Tibial artery (tissue), 4 donors: ENCODE measurements around the gene KRT222.

Source experiments
- DNase-seq, 2 donors: peaks; one replicate each; pipeline ENCODE4 v3.0.0-alpha.2; 2019
- H3K27ac ChIP-seq, 2 donors: fragments of 200-600 bp; sonication (generic) in 1 of 2; 1 replicate in 1 of 2; 2 replicates in 1 of 2; pipeline ENCODE4 v1.5.1; 2018 to 2019; ENCODE audit warnings: mild to moderate bottlenecking in 1 of 2
- H3K27me3 ChIP-seq, 2 donors: fragments of 200-600 bp; sonication (generic) in 1 of 2; one replicate each; pipeline versions ENCODE4 v1.5.1 to v1.6.0; 2016 to 2019
- H3K36me3 ChIP-seq, 3 donors: fragments of 200-600 bp; sonication (generic) in 2 of 3; one replicate each; pipeline ENCODE4 v1.5.1; 2016 to 2019; ENCODE audit warnings: mild to moderate bottlenecking in 2 of 3
- H3K4me1 ChIP-seq, 4 donors: fragments of 200-600 bp; sonication (generic) in 2 of 4; 1 replicate in 3 of 4; 2 replicates in 1 of 4; pipeline ENCODE4 v1.5.1; 2016 to 2019
- H3K4me3 ChIP-seq, 2 donors: fragments of 200-600 bp; sonication (generic) in 1 of 2; 1 replicate in 1 of 2; 2 replicates in 1 of 2; pipeline ENCODE4 v1.5.1; 2018 to 2019; ENCODE audit warnings: mild to moderate bottlenecking in 2 of 2
- H3K9me3 ChIP-seq, 3 donors: fragments of 200-600 bp; sonication (generic) in 1 of 3; one replicate each; pipeline ENCODE4 v1.5.1; 2016 to 2019
- intact Hi-C: fragments of 100-400 bp; cut with DNase I; formaldehyde crosslinking; loops from one replicate; pipeline ENCODE4 v1.15.0; 2023; ENCODE audit warnings: low total_unique reads
- TF ChIP-seq, protein P1 (sequence below), 2 experiments: fragments of 200-600 bp in 1 of 2; fragments of 450-650 bp in 1 of 2; IDR thresholded peaks; one replicate each; pipeline ENCODE4 v1.5.1; 2017 to 2019; ENCODE audit warnings: antibody characterized with exemption in 2 of 2, mild to moderate bottlenecking in 1 of 2, moderate library complexity in 1 of 2

Gene KRT222

DNA sequence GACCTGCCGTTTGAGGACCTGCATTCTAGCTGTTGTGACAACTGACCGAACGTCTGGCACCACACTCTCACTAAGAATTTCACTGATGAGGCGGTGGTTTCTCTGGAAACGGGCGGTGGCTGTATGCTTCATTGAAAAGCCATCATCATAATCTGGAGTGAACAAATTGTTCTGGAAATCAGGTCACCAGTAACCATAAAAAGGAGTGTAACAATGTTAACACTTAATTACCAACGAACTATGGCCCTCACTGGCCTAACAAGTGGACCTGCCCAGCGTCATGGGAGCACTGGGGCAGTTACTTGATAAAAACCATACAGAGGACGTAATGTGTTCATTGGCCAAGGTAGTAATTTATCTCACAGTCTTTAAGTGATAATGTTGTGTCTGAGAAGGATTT, 32.8 kb downstream of the KRT222 start:
- no peak overlapping the region for H3K4me3 ChIP-seq
- intact Hi-C loops: no loop called here
- H3K4me1 ChIP-seq: no peaks in the 10 kb centered on the region
- no peaks in the 10 kb centered on the region for H3K9me3 ChIP-seq
- H3K27ac ChIP-seq: no peak overlapping the region
- no peaks in the 10 kb centered on the region for H3K27me3 ChIP-seq
- DNase-seq: no peak
- peaks cover 72 to 95% (median 81%) of the 10 kb centered on the region in 3 donors for H3K36me3 ChIP-seq
- TF ChIP-seq, protein P1, sequence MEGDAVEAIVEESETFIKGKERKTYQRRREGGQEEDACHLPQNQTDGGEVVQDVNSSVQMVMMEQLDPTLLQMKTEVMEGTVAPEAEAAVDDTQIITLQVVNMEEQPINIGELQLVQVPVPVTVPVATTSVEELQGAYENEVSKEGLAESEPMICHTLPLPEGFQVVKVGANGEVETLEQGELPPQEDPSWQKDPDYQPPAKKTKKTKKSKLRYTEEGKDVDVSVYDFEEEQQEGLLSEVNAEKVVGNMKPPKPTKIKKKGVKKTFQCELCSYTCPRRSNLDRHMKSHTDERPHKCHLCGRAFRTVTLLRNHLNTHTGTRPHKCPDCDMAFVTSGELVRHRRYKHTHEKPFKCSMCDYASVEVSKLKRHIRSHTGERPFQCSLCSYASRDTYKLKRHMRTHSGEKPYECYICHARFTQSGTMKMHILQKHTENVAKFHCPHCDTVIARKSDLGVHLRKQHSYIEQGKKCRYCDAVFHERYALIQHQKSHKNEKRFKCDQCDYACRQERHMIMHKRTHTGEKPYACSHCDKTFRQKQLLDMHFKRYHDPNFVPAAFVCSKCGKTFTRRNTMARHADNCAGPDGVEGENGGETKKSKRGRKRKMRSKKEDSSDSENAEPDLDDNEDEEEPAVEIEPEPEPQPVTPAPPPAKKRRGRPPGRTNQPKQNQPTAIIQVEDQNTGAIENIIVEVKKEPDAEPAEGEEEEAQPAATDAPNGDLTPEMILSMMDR (IDR thresholded peaks at IDR 0.05): no peak

DNA sequence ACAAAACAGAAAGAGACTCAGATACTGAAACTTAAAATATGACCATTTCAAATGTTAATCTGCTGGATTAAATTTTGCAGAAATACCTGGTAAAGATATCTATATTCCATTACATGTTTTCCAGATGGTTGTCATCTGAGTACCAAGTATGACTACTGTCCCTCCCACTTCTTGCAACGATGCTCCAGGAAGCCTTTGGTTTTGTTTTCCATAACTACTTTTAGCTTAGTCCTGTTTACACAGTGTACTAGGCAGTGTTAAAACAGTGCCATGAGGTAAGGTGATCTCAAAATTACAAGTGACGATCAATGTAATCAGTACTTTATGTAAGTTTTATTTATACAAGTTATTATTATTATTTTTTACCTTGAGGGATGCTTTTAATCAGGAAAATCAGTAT, 35.1 kb downstream of the KRT222 start:
- intact Hi-C loops: no loop called here
- no peak for DNase-seq
- H3K27me3 ChIP-seq: no peaks in the 10 kb centered on the region
- H3K4me3 ChIP-seq: no peak overlapping the region
- peaks cover 49 to 75% (median 59%) of the 10 kb centered on the region in 3 donors for H3K36me3 ChIP-seq
- TF ChIP-seq, protein P1 (IDR thresholded peaks at IDR 0.05): no peak
- H3K9me3 ChIP-seq: no peaks in the 10 kb centered on the region
- H3K27ac ChIP-seq: no peak overlapping the region
- no peaks in the 10 kb centered on the region for H3K4me1 ChIP-seq

DNA sequence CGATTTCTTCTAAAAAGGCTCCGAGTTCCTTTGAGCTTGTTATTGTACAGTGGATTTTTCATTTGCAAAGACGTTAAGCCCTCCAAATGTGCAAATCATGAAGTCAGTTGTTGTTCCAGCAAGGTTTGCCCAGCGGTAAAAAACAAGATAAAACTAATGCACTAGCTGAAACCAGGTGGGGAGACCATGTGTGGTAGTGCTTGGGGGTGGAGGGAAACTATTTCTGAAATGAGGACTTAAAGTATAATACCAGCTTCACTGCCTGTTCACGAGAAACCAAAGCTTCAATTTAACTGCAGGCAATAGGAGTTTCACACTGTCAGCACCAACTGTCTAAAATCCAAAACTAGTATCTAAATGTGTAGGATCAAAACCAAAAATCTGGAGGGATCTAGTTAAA, 39.7 kb downstream of the KRT222 start:
- Histone ChIP-seq H3K27me3 (peaks cover 0 to 3% of the 10 kb centered on the region in 2 donors), H3K27ac (no peak overlapping the region), H3K4me3 (no peak overlapping the region), H3K9me3 (no peaks in the 10 kb centered on the region), H3K4me1 (no peaks in the 10 kb centered on the region), H3K36me3 (peaks cover 6 to 30% (median 25%) of the 10 kb centered on the region in 3 donors)
- intact Hi-C loops: no loop called here
- DNase-seq: no peak
- TF ChIP-seq, protein P1 (IDR thresholded peaks at IDR 0.05): no peak

DNA sequence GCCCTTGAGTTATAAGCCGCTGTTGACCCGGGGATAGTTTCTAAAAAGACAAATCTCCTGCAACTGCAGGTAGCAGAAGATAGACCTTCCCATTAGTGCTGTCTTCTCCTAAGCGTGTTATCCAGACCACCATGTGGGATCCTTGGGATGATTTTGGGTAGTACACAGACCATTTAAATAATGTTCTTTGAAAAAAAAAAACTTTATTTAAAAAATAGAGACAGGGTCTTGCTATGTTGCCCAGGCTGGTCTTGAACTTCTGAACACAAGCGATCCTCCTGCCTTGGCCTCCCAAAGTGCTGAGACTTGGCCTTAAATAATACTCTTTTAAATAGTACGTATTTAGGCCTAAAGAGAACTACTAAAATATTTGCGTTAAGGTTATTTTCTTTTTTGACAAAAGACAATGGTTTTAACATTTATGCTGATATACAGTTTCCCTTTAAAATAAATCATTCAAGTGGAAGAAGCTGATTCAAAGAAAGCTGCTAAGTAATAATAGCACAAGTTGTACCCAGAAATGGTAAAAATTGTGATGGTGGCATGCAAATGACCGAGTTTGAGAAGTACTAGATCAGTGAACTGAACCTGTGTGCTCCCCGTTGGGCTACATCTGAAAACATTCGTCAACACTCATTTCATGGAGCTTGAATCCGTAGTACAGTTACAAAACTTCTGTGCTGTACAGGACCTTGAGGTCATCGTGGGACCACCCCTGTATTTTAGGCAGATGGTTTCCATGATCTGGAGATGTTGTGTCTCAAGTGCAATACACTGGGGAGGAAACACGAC, 41.4 kb downstream of the KRT222 start:
- TF ChIP-seq, protein P1 (IDR thresholded peaks at IDR 0.05): no peak
- Histone ChIP-seq H3K27me3 (peaks cover 0 to 15% of the 10 kb centered on the region in 2 donors), H3K4me3 (no peak overlapping the region), H3K4me1 (peaks cover 0 to 7% (median 2%) of the 10 kb centered on the region in 4 donors), H3K9me3 (no peaks in the 10 kb centered on the region), H3K27ac (no peak overlapping the region), H3K36me3 (peaks cover 0 to 16% (median 11%) of the 10 kb centered on the region in 3 donors)
- no peak for DNase-seq
- intact Hi-C loops: no loop called here

DNA sequence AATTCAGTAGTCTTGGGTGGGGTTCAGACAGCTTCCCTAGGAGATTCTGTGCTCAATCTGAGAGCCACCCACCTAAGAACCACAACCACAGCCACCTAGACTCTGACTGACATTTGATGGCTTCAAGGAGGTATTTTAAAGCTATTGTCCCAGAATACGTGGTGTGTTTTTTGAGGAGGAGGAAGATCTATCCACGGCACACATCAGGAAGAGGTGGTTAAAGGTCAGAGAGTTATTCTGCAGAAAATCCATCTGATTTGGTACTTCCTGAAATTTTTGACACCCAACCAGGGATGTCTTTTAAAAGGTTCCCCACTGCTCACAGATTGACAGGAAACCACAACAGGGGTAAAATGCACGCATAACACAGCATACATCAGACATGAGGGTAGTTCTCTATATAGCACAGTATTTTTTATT, 42.5 kb downstream of the KRT222 start:
- H3K27ac ChIP-seq: no peak overlapping the region
- no peak for DNase-seq
- peaks cover 0 to 5% (median under 1%) of the 10 kb centered on the region in 3 donors for H3K36me3 ChIP-seq
- H3K4me3 ChIP-seq: no peak overlapping the region
- peaks cover 0 to 20% of the 10 kb centered on the region in 2 donors for H3K27me3 ChIP-seq
- intact Hi-C loops: no loop called here
- H3K4me1 ChIP-seq: peaks cover 0 to 7% (median 2%) of the 10 kb centered on the region in 4 donors
- TF ChIP-seq, protein P1 (IDR thresholded peaks at IDR 0.05): no peak
- no peaks in the 10 kb centered on the region for H3K9me3 ChIP-seq
